SK-N-MC (cell line): ENCODE measurements around the gene GRK6.

Experiments
- DNase-seq: peaks from one replicate; pipeline ENCODE4 v3.0.0-alpha.2; 2011; ENCODE audit warnings: low read depth, low spot score
- H3K27ac ChIP-seq: fragments of 200-600 bp; sonication (generic); 2 replicates; pipeline ENCODE4 v1.5.1; 2016; ENCODE audit warnings: mixed run types
- H3K36me3 ChIP-seq: fragments of 200-600 bp; sonication (generic); 2 replicates; pipeline ENCODE4 v1.6.1; 2017; ENCODE audit warnings: antibody characterized with exemption, low read length, mixed read lengths; ENCODE audit not compliant: insufficient read depth
- H3K4me3 ChIP-seq: fragments of 200-600 bp; sonication (generic); 2 replicates; pipeline ENCODE4 v1.5.1; 2016
- H3K9ac ChIP-seq: fragments of 200-600 bp; sonication (generic); 2 replicates; pipeline ENCODE4 v1.8.0; 2017; ENCODE audit warnings: mixed run types, mixed read lengths; ENCODE audit not compliant: insufficient read length
- H3K9me3 ChIP-seq: fragments of 200-600 bp; sonication (generic); 2 replicates; pipeline ENCODE4 v1.6.1; 2017; ENCODE audit warnings: low read depth, mild to moderate bottlenecking, antibody characterized with exemption, low read length, moderate library complexity, mixed read lengths
- EZH2 ChIP-seq: fragments of 200-600 bp; sonication (generic); IDR thresholded peaks from one replicate; pipeline ENCODE4 v1.6.1; 2017; ENCODE audit warnings: antibody characterized with exemption
- FOXP2 ChIP-seq: optimal IDR thresholded peaks from 2 replicates; pipeline ENCODE3; 2011; ENCODE audit warnings: mild to moderate bottlenecking, moderate library complexity; ENCODE audit not compliant: insufficient read depth; ENCODE audit errors: extremely low read length, control extremely low read depth
- POLR2AphosphoS5 ChIP-seq: IDR thresholded peaks from 2 replicates; pipeline ENCODE4 v1.6.1; 2012; ENCODE audit warnings: mild to moderate bottlenecking, low read depth, low read length, borderline replicate concordance

GRK6 gene

DNA sequence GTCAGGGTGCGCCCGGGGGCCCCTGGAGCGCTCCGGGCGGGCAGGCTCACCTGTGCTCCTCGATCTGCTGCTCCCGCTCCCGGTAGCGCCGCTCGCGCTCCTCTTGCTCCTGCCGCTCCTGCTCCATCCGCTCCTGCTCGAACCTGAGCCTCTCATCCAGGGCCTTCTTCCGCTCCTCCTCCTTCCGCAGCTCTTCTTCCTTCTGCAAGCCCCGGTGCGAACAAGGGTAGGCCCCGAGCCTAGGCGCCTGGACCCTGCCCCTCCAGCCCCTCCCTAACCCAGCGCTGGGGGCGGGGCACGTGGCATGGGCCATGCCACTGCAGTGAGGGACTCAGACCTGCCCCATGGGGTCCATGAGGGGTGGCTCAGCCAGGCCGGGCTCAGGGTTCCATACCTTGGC lies 40.4 kb downstream of the GRK6 start:
- no peaks in the 10 kb centered on the region for H3K9me3 ChIP-seq
- TF ChIP-seq EZH2 = no peak
- no peak for TF ChIP-seq POLR2AphosphoS5
- no peak for TF ChIP-seq FOXP2
- H3K9ac ChIP-seq = no peak overlapping the region
- no peak overlapping the region for H3K27ac ChIP-seq
- peaks cover 87% of the 10 kb centered on the region for H3K36me3 ChIP-seq
- no peak for DNase-seq
- H3K4me3 ChIP-seq = no peak overlapping the region

DNA sequence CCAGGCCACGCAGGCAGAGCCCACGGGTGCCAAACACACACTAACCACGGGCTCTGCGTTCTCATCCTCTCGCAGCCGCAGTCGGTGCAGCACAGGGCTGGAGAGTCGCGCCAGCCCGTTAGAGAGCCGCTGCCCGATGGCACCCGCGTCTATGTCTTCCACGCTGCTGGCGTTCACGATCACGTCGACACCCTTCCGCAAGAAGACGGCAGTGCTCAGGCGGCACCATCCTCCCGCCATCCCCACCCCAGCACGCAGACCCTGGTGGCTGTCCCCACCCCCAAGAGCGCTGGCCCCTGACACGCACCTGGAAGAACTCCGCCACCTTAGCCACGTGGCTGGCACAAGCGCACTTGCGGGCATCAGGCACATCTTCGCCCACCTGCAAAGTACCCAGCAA lies 41.0 kb downstream of the GRK6 start:
- Histone ChIP-seq H3K9ac (no peak overlapping the region), H3K9me3 (no peaks in the 10 kb centered on the region), H3K36me3 (peaks cover 89% of the 10 kb centered on the region), H3K27ac (no peak overlapping the region), H3K4me3 (no peak overlapping the region)
- TF ChIP-seq FOXP2 = no peak
- TF ChIP-seq POLR2AphosphoS5 = no peak
- no peak for TF ChIP-seq EZH2
- no peak for DNase-seq

DNA sequence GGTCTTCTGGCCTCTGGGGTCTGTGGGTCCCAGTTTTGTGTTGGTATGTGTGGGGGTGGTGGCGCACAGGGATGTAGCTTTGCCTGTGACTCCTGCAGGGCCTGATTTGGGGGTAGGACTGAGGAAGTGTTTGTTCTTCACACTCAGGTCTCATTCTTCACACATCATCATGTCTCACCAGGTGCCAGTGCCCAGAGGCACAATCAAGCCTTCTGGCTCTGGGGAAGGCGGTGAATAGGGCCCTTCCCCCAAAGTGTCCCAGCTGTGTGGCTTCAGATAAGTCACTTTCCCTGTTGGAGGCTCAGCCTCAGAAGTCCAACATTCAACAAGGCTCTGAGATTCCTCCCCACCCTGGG lies 41.8 kb downstream of the GRK6 start:
- TF ChIP-seq POLR2AphosphoS5 = no peak
- TF ChIP-seq FOXP2 = no peak
- TF ChIP-seq EZH2 = no peak
- peaks cover 82% of the 10 kb centered on the region for H3K36me3 ChIP-seq
- H3K9ac ChIP-seq = no peak overlapping the region
- no peak overlapping the region for H3K4me3 ChIP-seq
- no peak overlapping the region for H3K27ac ChIP-seq
- DNase-seq = no peak
- H3K9me3 ChIP-seq = no peaks in the 10 kb centered on the region

DNA sequence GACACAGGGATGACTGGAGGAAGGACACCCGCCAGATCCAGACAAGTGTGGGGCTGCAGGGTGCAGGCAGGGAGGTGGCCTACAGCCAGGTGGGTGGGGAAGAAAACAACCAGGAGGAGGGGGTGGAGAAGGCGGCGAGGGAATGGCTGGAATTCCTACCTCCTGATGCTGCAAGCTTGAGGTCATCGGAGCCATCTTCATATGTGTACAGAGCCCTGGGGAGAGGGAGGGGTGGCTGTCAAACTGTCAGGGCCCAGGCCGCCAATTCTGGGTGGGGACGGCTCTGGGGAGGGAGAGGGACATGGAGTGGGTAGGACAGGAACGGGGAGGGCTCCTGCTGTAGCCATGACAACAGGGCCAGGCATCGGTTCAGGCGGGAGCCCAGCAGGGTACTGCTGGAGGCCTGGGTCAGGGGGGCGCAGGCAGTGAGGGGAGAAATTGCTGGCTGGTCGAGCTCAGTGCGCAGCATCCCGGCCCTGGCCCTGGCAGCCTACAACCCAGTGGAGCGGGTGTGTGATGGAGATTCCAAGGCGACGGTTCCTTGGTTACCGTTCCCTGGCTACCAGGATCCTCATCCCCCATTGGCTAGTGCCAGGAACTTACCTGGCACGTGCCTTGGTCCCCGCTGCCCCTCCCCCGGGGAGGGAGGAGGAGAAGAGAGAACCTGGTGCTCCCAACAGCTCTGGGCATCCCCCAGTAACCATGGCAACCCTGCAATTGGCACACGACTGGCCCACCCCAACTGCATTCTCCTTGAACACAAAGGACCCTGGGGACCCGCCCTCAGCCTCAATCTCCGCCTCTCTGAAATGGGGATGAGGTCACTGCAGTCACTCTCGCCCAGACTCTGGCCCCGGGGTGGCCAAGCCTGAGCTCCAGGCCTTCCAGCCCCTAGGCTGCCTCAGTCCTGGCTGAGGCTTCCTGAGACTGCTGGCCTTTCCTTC lies 42.5 kb downstream of the GRK6 start:
- peaks cover 76% of the 10 kb centered on the region for H3K36me3 ChIP-seq

DNA sequence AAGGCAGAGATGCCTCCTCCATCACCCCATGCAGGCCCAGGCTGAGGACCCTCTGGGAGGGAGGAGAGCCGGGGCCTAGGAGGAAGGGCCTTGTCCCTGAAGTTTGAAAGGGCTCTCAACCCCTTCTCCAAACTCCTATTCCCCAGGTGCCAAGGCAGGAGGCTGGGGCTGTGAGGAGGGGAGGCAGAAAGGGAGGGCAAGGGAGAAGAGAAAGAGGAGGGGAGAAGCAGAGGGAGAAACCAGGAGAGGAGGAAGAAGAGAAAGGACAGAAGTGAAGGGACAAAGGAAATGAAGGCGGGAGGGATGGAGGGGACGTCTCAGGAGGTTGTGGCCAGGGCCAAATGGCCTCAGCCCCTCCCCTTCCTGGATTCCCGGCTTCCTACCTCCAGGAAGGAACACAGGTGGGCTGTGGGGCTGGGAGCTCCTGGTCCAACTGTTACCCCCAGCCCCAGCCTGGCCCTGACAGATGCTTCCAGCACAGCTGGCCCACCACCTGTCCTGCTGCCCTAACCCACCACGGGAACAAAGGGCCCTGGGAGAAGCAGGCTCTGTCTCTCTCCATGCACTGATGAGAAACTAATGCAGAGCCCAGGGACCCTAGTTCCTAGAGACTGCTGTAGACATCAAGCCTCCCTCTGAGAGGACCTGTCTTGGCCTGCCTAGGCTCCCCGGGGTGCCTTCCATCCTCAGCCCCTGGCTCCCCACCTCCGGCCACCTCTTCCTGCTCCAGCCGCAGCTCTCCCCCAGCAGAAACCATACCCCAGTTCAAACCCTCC lies 43.5 kb downstream of the GRK6 start:
- Histone ChIP-seq H3K4me3 (no peak overlapping the region), H3K27ac (no peak overlapping the region), H3K9me3 (no peaks in the 10 kb centered on the region), H3K9ac (no peak overlapping the region), H3K36me3 (peaks cover 75% of the 10 kb centered on the region)
- no peak for TF ChIP-seq FOXP2
- no peak for DNase-seq

More for the DNA sequence above, 42.5 kb downstream of the GRK6 start:
- no peak for DNase-seq
- Histone ChIP-seq H3K9me3 (no peaks in the 10 kb centered on the region), H3K4me3 (no peak overlapping the region), H3K27ac (no peak overlapping the region), H3K9ac (no peak overlapping the region)
- TF ChIP-seq POLR2AphosphoS5 (no peak; the same call in 1 of the 2 replicates), FOXP2 (no peak)

DNA sequence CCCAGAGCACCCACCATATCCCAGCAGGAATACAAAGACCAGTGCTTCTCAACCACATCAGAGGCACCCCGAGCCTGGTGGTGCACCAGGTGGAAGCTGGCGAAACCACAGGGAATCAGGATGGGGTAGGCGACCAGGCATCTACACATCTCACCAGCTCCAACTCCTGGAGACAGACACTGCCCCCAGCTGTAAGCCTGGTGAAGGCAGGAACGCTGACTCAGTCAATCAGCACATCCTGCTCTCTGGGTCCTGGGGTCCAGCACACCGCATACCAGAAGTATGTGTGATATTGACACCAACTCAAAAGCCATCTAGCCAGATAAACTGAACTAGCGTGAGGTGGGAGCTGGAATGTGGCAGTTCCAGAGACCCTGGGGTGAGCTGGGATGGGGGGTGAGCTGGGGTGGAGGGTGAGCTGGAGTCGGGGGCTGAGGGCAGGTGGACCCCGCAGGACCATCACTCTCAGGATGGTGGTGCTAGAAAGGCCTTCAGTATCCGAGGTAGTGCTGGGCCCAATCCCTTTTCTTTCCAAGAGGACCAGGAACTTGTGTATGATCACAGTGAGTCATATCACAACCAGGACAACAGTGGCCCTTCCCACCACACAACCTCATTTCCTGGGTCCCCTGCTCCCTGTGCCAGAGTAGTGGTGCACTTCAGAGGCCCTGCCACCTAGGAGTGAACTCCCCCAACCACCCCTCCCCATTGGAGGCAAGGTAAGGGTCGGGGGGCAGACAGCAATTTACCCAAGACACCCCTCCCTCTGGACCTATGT lies 44.5 kb downstream of the GRK6 start:
- no peak overlapping the region for H3K9ac ChIP-seq
- H3K36me3 ChIP-seq = peaks cover 65% of the 10 kb centered on the region
- DNase-seq = no peak
- peak overlapping the region; percentile 96; the same call in 1 of the 2 replicates for H3K4me3 ChIP-seq
- H3K27ac ChIP-seq = no peak overlapping the region
- TF ChIP-seq POLR2AphosphoS5 (no peak), EZH2 (no peak), FOXP2 (no peak)
- H3K9me3 ChIP-seq = no peaks in the 10 kb centered on the region

DNA sequence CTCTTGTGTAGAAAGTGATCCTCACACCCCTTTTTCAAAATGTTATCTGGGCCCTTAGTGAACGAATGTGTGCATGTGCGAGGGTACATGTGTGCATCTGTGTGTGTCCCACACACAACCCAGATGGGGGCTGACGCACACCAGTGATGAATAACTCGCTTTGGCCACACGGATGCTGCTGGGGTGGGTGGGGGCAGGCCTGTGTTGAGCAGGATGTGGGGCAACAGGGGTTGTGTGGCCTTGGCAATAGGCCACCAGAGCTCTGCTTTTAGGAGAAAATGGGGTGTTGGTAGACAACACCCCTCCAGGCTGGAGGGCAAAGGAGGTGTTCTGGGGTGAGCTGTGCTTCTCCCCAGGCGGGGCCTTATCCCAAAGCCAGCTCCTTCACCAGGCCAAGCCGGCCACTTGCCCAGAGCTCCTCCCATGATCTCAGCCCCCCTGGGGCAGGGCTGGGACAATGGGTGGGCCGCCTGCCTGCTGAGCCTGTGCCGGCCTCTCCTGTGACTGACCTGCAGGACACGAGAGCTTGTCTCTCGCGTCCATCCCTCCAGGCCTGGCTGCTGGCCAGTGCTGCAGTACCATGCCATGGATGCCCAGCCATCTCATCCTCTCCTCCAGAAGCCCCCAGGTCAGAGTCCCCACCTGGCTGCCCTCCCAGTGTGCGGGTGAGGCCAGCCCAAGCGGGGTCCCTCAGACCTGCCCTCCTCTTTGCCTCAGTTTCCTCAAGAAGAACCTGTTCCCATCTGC lies 45.3 kb downstream of the GRK6 start:
- Histone ChIP-seq H3K9me3 (no peaks in the 10 kb centered on the region), H3K9ac (peak overlapping the region; percentile 87), H3K36me3 (peaks cover 56% of the 10 kb centered on the region), H3K4me3 (peak overlapping the region; percentile 96), H3K27ac (no peak overlapping the region)
- TF ChIP-seq EZH2 (no peak), POLR2AphosphoS5 (no peak), FOXP2 (no peak)
- DNase-seq = no peak
